HCT116 (cell line): ENCODE results near the gene CCDC28B.

Experiments
- CTCF ChIP-seq, 3 experiments: fragments of 200-600 bp in 1 of 3; sonication (generic) in 1 of 3; IDR thresholded peaks in 2 of 3; conservative IDR thresholded peaks in 1 of 3; 2 replicates each; pipeline ENCODE4 v1.5.1; 2012 to 2017; ENCODE audit warnings: low read depth in 2 of 3, low read length in 2 of 3, antibody characterized with exemption in 1 of 3, borderline replicate concordance in 1 of 3, control low read depth in 1 of 3, mild to moderate bottlenecking in 1 of 3, mixed read lengths in 1 of 3, mixed run types in 1 of 3, moderate library complexity in 1 of 3; ENCODE audit not compliant: insufficient read depth in 1 of 3
- JUND ChIP-seq: IDR thresholded peaks from 2 replicates; pipeline ENCODE4 v1.6.1; 2012
- MAX ChIP-seq: IDR thresholded peaks from 2 replicates; pipeline ENCODE4 v1.6.1; 2012
- POLR2A ChIP-seq: IDR thresholded peaks from 2 replicates; pipeline ENCODE4 v1.7.0; 2011; ENCODE audit warnings: borderline replicate concordance; ENCODE audit not compliant: insufficient read depth, insufficient read length; ENCODE audit errors: extremely low read depth
- POLR2AphosphoS5 ChIP-seq: IDR thresholded peaks from 2 replicates; pipeline ENCODE4 v1.6.1; 2011; ENCODE audit warnings: mild to moderate bottlenecking, low read depth, low read length, moderate library complexity
- REST ChIP-seq: IDR thresholded peaks from 2 replicates; pipeline ENCODE4 v1.6.1; 2012; ENCODE audit warnings: low read depth
- SP1 ChIP-seq: IDR thresholded peaks from 2 replicates; pipeline ENCODE4 v1.6.1; 2012; ENCODE audit warnings: low read depth
- SRF ChIP-seq: IDR thresholded peaks from 2 replicates; pipeline ENCODE4 v1.6.1; 2012; ENCODE audit warnings: low read depth
- ZNF274 ChIP-seq: fragments of 200-500 bp; sonication (Bioruptor generic); IDR thresholded peaks from 2 replicates; pipeline ENCODE4 v1.6.1; 2014; ENCODE audit warnings: mild to moderate bottlenecking, low read depth, low read length, inconsistent platforms

GRCh38 chr1:32184650-32185049 lies 15.7 kb upstream of the CCDC28B start:
- no peak for TF ChIP-seq CTCF (IDR thresholded peaks at IDR 0.05 in 2 of 3, conservative IDR thresholded peaks at IDR 0.05 in 1 of 3; ENCODE audit: borderline replicate concordance in 1 of 3, insufficient read depth in 1 of 3, low read depth in 2 of 3, low read length in 2 of 3)
- no peak for TF ChIP-seq SP1
- no peak for TF ChIP-seq POLR2A
- TF ChIP-seq SRF = no peak
- TF ChIP-seq ZNF274 = no peak
- no peak for TF ChIP-seq MAX
- no peak for TF ChIP-seq REST
- no peak for TF ChIP-seq POLR2AphosphoS5
- TF ChIP-seq JUND = no peak
